Measurements from ENCODE around the gene PAQR7.

Gene PAQR7

DNA sequence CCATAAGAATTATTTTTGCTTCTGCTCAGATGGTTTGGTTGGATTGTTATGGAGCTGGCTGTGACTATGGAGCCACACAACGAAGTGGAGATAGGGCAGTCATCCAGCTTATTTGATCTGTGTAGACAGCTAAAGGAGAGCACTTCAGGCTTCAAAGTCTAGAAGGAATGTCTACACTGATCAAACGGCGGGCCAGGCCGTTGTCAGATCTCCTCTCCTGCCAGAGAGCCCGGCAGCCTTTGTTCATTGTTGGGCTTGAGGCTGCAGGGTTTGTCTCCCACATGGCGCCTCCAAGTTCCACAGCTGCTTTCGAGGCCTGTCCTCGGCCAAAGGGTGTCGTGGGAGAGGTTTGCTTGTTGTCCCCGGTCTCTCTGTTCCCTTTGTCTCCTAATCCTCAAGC is 33.5 kb upstream of the PAQR7 start:
- ChIA-PET POLR2A (ENCODE audit: low non-redundant PET) (no interaction called here), CTCF (interaction anchor here (0.6 to 0.7 kb wide), 2 partner anchors 336 to 1282 kb away, joined by 3 to 5 read pairs; no protein-coding TSS in a partner anchor)
- TF ChIP-seq, protein P1, sequence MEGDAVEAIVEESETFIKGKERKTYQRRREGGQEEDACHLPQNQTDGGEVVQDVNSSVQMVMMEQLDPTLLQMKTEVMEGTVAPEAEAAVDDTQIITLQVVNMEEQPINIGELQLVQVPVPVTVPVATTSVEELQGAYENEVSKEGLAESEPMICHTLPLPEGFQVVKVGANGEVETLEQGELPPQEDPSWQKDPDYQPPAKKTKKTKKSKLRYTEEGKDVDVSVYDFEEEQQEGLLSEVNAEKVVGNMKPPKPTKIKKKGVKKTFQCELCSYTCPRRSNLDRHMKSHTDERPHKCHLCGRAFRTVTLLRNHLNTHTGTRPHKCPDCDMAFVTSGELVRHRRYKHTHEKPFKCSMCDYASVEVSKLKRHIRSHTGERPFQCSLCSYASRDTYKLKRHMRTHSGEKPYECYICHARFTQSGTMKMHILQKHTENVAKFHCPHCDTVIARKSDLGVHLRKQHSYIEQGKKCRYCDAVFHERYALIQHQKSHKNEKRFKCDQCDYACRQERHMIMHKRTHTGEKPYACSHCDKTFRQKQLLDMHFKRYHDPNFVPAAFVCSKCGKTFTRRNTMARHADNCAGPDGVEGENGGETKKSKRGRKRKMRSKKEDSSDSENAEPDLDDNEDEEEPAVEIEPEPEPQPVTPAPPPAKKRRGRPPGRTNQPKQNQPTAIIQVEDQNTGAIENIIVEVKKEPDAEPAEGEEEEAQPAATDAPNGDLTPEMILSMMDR (conservative IDR thresholded peaks at IDR 0.05; ENCODE audit: low read depth) = no peak
- H3K27ac ChIP-seq = no peak overlapping the region
- no peak for DNase-seq (ENCODE audit: low spot score)

GRCh38 chr1:25908161-25908560 is 32.7 kb upstream of the PAQR7 start:
- ChIA-PET POLR2A (ENCODE audit: low non-redundant PET) (no interaction called here), CTCF (no interaction called here)
- no peak overlapping the region for H3K27ac ChIP-seq
- DNase-seq (ENCODE audit: low spot score) = no peak
- TF ChIP-seq, protein P1 (conservative IDR thresholded peaks at IDR 0.05; ENCODE audit: low read depth) = no peak

GRCh38 chr1:25907601-25908000 is 32.1 kb upstream of the PAQR7 start:
- DNase-seq (ENCODE audit: low spot score) = no peak
- ChIA-PET POLR2A (ENCODE audit: low non-redundant PET) (interaction anchor here (0.6 kb wide), 1 partner anchor 16 kb away, joined by 3 read pairs; no protein-coding TSS in a partner anchor), CTCF (interaction anchor here (0.5 kb wide), 1 partner anchor 952 kb away, joined by 3 read pairs; no protein-coding TSS in a partner anchor)
- TF ChIP-seq, protein P1 (conservative IDR thresholded peaks at IDR 0.05; ENCODE audit: low read depth) = no peak
- H3K27ac ChIP-seq = no peak overlapping the region

DNA sequence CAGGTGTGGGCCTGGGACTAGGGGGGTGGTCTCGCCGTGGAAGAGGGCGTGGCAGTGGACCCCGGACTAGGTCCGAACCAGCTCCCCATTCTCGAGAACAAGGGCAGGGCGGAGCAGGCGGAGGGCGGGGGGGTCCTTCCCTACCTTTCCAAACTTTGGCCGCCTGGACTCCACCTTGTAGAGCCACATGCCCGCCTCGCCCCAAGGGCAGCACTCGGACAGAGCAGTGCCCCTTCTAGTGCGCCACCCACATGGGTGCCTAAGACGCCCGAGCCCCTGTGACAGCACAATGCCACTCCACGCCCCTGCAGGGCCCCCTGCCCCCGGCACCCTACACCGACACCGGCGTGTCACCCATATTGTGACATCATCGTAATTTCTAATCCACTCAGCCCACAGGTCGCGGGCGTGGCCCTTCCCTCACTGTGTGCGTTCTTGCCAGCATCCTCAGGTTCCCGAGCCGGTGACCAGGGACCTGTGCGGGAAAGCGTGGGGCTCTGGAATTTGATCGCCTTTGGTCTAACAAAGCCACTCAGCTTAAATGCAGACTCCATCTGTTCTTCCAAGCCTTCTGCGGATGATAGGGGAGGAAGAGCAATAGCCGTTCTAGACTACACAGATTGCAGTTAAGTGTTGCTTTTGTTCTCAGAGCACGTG is 31.3 kb upstream of the PAQR7 start:
- CTCF ChIA-PET = no interaction called here
- peak overlapping the region; percentile 91 for H3K27ac ChIP-seq

DNA sequence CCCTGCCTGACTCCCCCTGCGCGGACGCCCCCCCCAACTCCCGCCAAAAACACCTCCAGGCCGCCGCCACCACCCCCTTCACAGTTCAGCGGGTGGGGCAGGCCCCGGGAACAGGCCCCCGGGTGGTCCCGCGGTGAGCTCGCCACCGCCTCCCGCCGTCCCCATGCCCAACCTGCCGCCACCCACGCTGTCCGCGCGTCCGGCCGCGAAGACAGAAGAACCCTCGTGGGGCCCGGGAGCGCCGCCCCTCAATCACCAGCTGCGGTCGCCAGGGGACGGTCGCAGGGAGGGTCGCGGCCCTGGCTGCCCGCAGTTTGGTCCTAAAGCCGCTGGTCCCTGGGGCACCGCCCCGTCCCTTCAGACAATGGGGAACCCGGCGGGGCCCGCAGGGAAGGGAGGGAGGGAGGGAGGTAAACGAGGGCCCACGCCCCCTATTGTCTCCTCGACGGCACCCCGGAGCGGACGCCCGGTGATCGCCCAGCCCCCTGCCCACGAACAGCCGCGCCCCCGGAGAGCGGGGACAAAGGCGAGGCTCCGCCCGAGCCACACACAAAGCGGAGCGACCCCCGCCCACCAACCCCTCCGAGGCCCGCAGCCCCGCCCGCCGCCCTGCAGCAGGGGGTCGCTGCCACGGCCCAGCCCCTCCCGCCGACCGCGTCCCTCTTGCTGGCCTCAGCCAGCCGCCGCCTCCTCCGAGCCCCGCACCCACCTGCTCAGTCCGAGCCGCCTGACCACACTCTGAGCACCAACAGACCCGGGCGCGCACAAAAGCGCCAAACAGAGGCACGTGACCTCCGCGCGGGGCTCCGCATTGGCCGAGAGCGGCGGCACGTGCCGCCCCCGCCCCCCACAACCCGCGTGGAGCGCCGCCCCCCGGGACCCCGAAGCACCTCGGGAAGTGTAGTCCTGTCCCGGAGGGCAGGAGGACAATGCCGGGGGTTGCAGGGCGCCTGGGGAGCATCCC is 30.5 kb upstream of the PAQR7 start, which contains the start of gene STMN1:
Gene STMN1 (minus strand): TSS at position 740 of the 964 bp plus-strand sequence. CDS start 1,743 bp downstream, outside the sequence.
- TF ChIP-seq, protein P1 (conservative IDR thresholded peaks at IDR 0.05; ENCODE audit: low read depth) = no peak
- peak; percentile 90 for DNase-seq (ENCODE audit: low spot score)
- CTCF ChIA-PET = interaction anchor here (0.6 to 1.9 kb wide), 3 partner anchors 10 to 369 kb away, joined by 3 to 10 read pairs (median 4); no protein-coding TSS in a partner anchor
- POLR2A ChIA-PET (ENCODE audit: low non-redundant PET) = interaction anchor here (0.8 kb wide), 1 partner anchor 30 kb away, joined by 3 read pairs; the partner anchor contains the start of gene PAQR7
- peak within 1 kb of the TSS; percentile 91 for H3K27ac ChIP-seq

More for the DNA sequence above, 31.3 kb upstream of the PAQR7 start:
- DNase-seq (ENCODE audit: low spot score) = no peak
- POLR2A ChIA-PET (ENCODE audit: low non-redundant PET) = interaction anchor here (0.8 kb wide), 1 partner anchor 31 kb away, joined by 3 read pairs; the partner anchor contains the start of gene PAQR7
- TF ChIP-seq, protein P1 (conservative IDR thresholded peaks at IDR 0.05; ENCODE audit: low read depth) = no peak

Data from RWPE1 (cell line).